ENCODE results near the gene CCIN. TPM values are rescaled to one million over a fixed set of nuclear protein-coding genes. Genes with fewer than 3 reads are reported as not detected.

CCIN gene
- total and polyA plus RNA-seq, 2 of the 4 experiments (the other 2 are of a cell fraction): 0.80 to 1.1 TPM

DNA sequence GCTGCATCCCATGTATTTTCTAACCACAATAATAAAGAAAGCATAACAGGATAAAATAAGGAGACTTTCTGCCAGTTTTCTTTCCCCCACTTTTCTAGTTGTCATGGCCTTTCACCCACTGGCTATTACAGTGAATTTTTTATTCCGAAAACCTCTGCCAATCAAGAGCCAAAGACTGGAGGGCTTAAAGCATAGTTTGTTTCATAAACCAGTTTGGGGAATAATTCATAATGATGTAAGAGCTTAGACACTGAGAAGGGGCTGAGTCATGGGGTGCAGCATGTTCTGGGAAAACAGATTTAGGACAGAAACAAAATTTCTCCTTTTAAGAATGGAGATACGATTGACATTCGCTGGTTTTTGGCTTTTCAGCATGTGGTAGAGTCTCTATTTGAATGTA is 37.1 kb upstream of the CCIN start:
- Histone ChIP-seq H2BK5ac (ENCODE audit: low read depth, low read length, poor library complexity, severe bottlenecking) (no peak overlapping the region), H3K9me3 (ENCODE audit: control insufficient read depth, insufficient read depth, low read length) (no peaks in the 10 kb centered on the region), H3K18ac (ENCODE audit: low read depth, low read length) (no peak overlapping the region), H3K23ac (ENCODE audit: low read depth, low read length) (peak overlapping the region; percentile 27; the same call in 1 of the 2 replicates), H2AFZ (replicated peaks; ENCODE audit: low read length, poor library complexity) (no peak overlapping the region), H3K36me3 (ENCODE audit: control insufficient read depth, insufficient read depth, low read length) (no peaks in the 10 kb centered on the region), H2BK20ac (ENCODE audit: low read depth, low read length) (0 out of 2 replicates have a peak overlapping the region, but pooled peaks have one; percentile 53), H2AK5ac (ENCODE audit: low read depth, low read length) (no peak overlapping the region), H4K5ac (ENCODE audit: low read depth, low read length) (no peak overlapping the region), H2BK120ac (ENCODE audit: low read depth, low read length) (no peak overlapping the region), H3K4ac (ENCODE audit: low read depth, low read length) (no peak overlapping the region), H4K20me1 (ENCODE audit: insufficient read depth, low read length) (no peaks in the 10 kb centered on the region), H2BK15ac (ENCODE audit: low read depth, low read length) (no peak overlapping the region), H3K4me1 (ENCODE audit: control insufficient read depth, insufficient read depth, low read length) (peaks cover 4% of the 10 kb centered on the region; the same call in 1 of the 2 replicates), H3K27me3 (ENCODE audit: control insufficient read depth, insufficient read depth, low read length) (no peaks in the 10 kb centered on the region), H4K91ac (ENCODE audit: insufficient read depth, low read depth, low read length) (no peak overlapping the region), H3K9ac (ENCODE audit: low read depth, low read length) (no peak overlapping the region), H3K79me1 (ENCODE audit: low read depth in 1 of 2, low read length in 2 of 2) (peaks cover 3 to 4% of the 10 kb centered on the region in 2 experiments; a peak in 3 of 4 replicates), H3K27ac (ENCODE audit: insufficient read depth, low read length) (no peak overlapping the region), H3K56ac (ENCODE audit: extremely low read depth, insufficient read depth, low read length) (no peak overlapping the region), H3K9me1 (ENCODE audit: insufficient read depth, low read length) (no peaks in the 10 kb centered on the region; the same call in 1 of the 2 replicates), H2AK9ac (replicated peaks; ENCODE audit: low read depth, low read length, poor library complexity) (no peak overlapping the region), H3K4me3 (ENCODE audit: insufficient read depth, low read depth, low read length) (no peak overlapping the region), H3K4me2 (ENCODE audit: low read depth, low read length) (no peak overlapping the region), H3K14ac (replicated peaks; ENCODE audit: low read depth, low read length) (no peak overlapping the region), H4K8ac (ENCODE audit: low read depth in 2 of 2, low read length in 2 of 2) (no peak overlapping the region)
- POLR2A ChIA-PET (ENCODE audit: unreplicated experiment): no interaction called here
- BruUV-seq (replicated peaks): no TSS peak
- no peak for TF ChIP-seq FOS (IDR thresholded peaks at IDR 0.05; ENCODE audit: low read depth, low read length)
- no peak for TF ChIP-seq POLR2A (IDR thresholded peaks at IDR 0.05; ENCODE audit: low read depth, low read length)
- no peak for TF ChIP-seq RAD21 (IDR thresholded peaks at IDR 0.05; ENCODE audit: low read length)
- CTCF ChIA-PET: no interaction called here
- intact Hi-C loops (cut with micrococcal nuclease): no loop called here
- no CpG with 5 or more reads among the region's 3 CpGs for WGBS, 2 experiments (ENCODE audit: extremely low coverage in 2 of 2, insufficient read length in 1 of 2)
- ATAC-seq (ENCODE audit: low read depth) (no peak), DNase-seq (peak; percentile 39)
- dilution Hi-C loops (cut with HindIII; ENCODE audit: low sequenced_read_pairs, unreplicated experiment): no loop called here
- in situ Hi-C loops (cut with MboI; ENCODE audit: low sequenced_read_pairs): no loop called here
